HepG2 (cell line): ENCODE results near the gene CUEDC2. TPM values are rescaled to one million over a fixed set of nuclear protein-coding genes. Genes with fewer than 3 reads are reported as not detected.

ENCODE experiments used
- CENPT ChIP-seq: sonication (generic); formaldehyde crosslinking; IDR thresholded peaks from 2 replicates; pipeline ENCODE4 v1.8.0; 2022; ENCODE audit warnings: low read depth, mild to moderate bottlenecking, moderate library complexity, missing genetic modification reagents
- HMG20A ChIP-seq: IDR thresholded peaks from 2 replicates; pipeline ENCODE4 v1.6.1; 2016; ENCODE audit warnings: borderline replicate concordance
- HOXD1 ChIP-seq: sonication (generic); formaldehyde crosslinking; IDR thresholded peaks from 2 replicates; pipeline ENCODE4 v1.5.0; 2020; ENCODE audit warnings: missing genetic modification reagents
- IKZF5 ChIP-seq: IDR thresholded peaks from 2 replicates; pipeline ENCODE4 v1.6.1; 2018; ENCODE audit warnings: missing genetic modification reagents, mild to moderate bottlenecking, missing compliant biosample characterization
- KDM6A ChIP-seq: IDR thresholded peaks from 2 replicates; pipeline ENCODE4 v1.6.1; 2016; ENCODE audit warnings: low read depth
- MATR3 ChIP-seq: sonication (generic); formaldehyde crosslinking; IDR thresholded peaks from 2 replicates; pipeline ENCODE4 v1.4.0; 2020; ENCODE audit warnings: missing genetic modification reagents
- MED8 ChIP-seq: sonication (generic); formaldehyde crosslinking; IDR thresholded peaks from 2 replicates; pipeline ENCODE4 v1.8.1; 2023; ENCODE audit warnings: mild to moderate bottlenecking, missing genetic modification reagents; ENCODE audit not compliant: insufficient replicate concordance
- NFE2 ChIP-seq: sonication (generic); formaldehyde crosslinking; IDR thresholded peaks from 2 replicates; pipeline ENCODE4 v1.4.0; 2020; ENCODE audit warnings: missing genetic modification reagents
- RNF2 ChIP-seq: fragments of 450-650 bp; conservative IDR thresholded peaks from 2 replicates; pipeline ENCODE4 v1.6.1; 2016; ENCODE audit warnings: low read depth
- SCMH1 ChIP-seq: sonication (generic); formaldehyde crosslinking; IDR thresholded peaks from 2 replicates; pipeline ENCODE4 v1.9.0; 2021; ENCODE audit warnings: missing genetic modification reagents, mild to moderate bottlenecking, borderline replicate concordance
- SETDB1 ChIP-seq: sonication (generic); formaldehyde crosslinking; IDR thresholded peaks from 2 replicates; pipeline ENCODE4 v1.5.1; 2020; ENCODE audit warnings: missing genetic modification reagents, mild to moderate bottlenecking, borderline replicate concordance
- SP2 ChIP-seq: sonication (generic); formaldehyde crosslinking; IDR thresholded peaks from 2 replicates; pipeline ENCODE4 v1.5.1; 2020; ENCODE audit warnings: mild to moderate bottlenecking, missing genetic modification reagents
- TEAD2 ChIP-seq: sonication (generic); formaldehyde crosslinking; IDR thresholded peaks from 2 replicates; pipeline ENCODE4 v1.9.0; 2021; ENCODE audit warnings: missing genetic modification reagents
- ZBTB10 ChIP-seq: sonication (generic); formaldehyde crosslinking; IDR thresholded peaks from 2 replicates; pipeline ENCODE4 v1.4.0; 2020; ENCODE audit warnings: missing genetic modification reagents, borderline replicate concordance
- ZFP36L1 ChIP-seq: sonication (generic); formaldehyde crosslinking; IDR thresholded peaks from 2 replicates; pipeline ENCODE4 v1.8.0; 2022; ENCODE audit warnings: mild to moderate bottlenecking, missing genetic modification reagents, moderate library complexity
- ZKSCAN1 ChIP-seq: fragments of 150-350 bp; IDR thresholded peaks from 2 replicates; pipeline ENCODE4 v1.6.1; 2014; ENCODE audit warnings: low read length
- ZMYM3 ChIP-seq: sonication (generic); formaldehyde crosslinking; IDR thresholded peaks from 2 replicates; pipeline ENCODE4 v1.5.1; 2020; ENCODE audit warnings: mild to moderate bottlenecking, missing genetic modification reagents
- ZNF136 ChIP-seq: sonication (generic); formaldehyde crosslinking; IDR thresholded peaks from 2 replicates; pipeline ENCODE4 v1.8.1; 2022; ENCODE audit warnings: low read depth, mild to moderate bottlenecking, moderate library complexity, missing genetic modification reagents
- ZNF275 ChIP-seq: sonication (generic); formaldehyde crosslinking; IDR thresholded peaks from 2 replicates; pipeline ENCODE4 v1.8.0; 2022; ENCODE audit warnings: missing genetic modification reagents, mild to moderate bottlenecking, inconsistent platforms, borderline replicate concordance
- ZNF329 ChIP-seq: sonication (generic); formaldehyde crosslinking; IDR thresholded peaks from 2 replicates; pipeline ENCODE4 v1.9.0; 2021; ENCODE audit warnings: low read depth, mild to moderate bottlenecking, missing genetic modification reagents
- ZNF34 ChIP-seq: sonication (generic); formaldehyde crosslinking; IDR thresholded peaks from 2 replicates; pipeline ENCODE4 v1.4.0; 2020; ENCODE audit warnings: mild to moderate bottlenecking, missing genetic modification reagents, borderline replicate concordance
- ZNF549 ChIP-seq: sonication (generic); formaldehyde crosslinking; IDR thresholded peaks from 2 replicates; pipeline ENCODE4 v1.5.0; 2020; ENCODE audit warnings: missing genetic modification reagents
- ZNF709 ChIP-seq: sonication (generic); formaldehyde crosslinking; IDR thresholded peaks from 2 replicates; pipeline ENCODE4 v1.5.0; 2020; ENCODE audit warnings: mild to moderate bottlenecking, missing genetic modification reagents
- ZNF775 ChIP-seq: sonication (generic); formaldehyde crosslinking; IDR thresholded peaks from 2 replicates; pipeline ENCODE4 v1.4.0; 2020; ENCODE audit warnings: missing genetic modification reagents, mild to moderate bottlenecking, moderate library complexity, borderline replicate concordance
- ZNF790 ChIP-seq: sonication (generic); formaldehyde crosslinking; IDR thresholded peaks from 2 replicates; pipeline ENCODE4 v1.8.0; 2022; ENCODE audit warnings: missing genetic modification reagents, mild to moderate bottlenecking, borderline replicate concordance
- ZSCAN12 ChIP-seq: sonication (generic); formaldehyde crosslinking; IDR thresholded peaks from 2 replicates; pipeline ENCODE4 v1.9.0; 2021; ENCODE audit warnings: mild to moderate bottlenecking, missing genetic modification reagents
- ZSCAN9 ChIP-seq: IDR thresholded peaks from 2 replicates; pipeline ENCODE4 v1.6.1; 2016; ENCODE audit warnings: borderline replicate concordance
- polyA plus RNA-seq, 8 experiments: library from polyadenylated mRNA; depleted of rRNA in 3 of 8; stranded (reverse) in 7 of 8; unstranded in 1 of 8; fragments of >200 nt; fragmentation: Illumina TruSeq in 4 of 8; extraction: Trizol in 4 of 8; gene quantifications; 2 replicates each; pipeline versions ENCODE4 v1.2.1 to v1.2.3, GENCODE V29; 2011 to 2016; ENCODE audit warnings: low read depth in 4 of 8, missing spikeins in 1 of 8, mixed read lengths in 1 of 8; ENCODE audit not compliant: insufficient read depth in 1 of 8
- total RNA-seq, 5 experiments: library from RNA; depleted of rRNA; stranded (reverse); fragments of >200 nt; fragmentation: Illumina TruSeq; extraction: Trizol; gene quantifications; 2 replicates each; pipeline ENCODE4 v1.2.3, GENCODE V29; 2016; ENCODE audit warnings: low read depth in 1 of 5

The CUEDC2 gene
- total and polyA plus RNA-seq, 2 of the 13 experiments (the other 11 are each of a cell fraction or from before 2014, with no cell fraction given) = 13.1 to 18.4 TPM

GRCh38 chr10:102419269-102420180, 12.8 kb downstream of the CUEDC2 start (continued):
- TF ChIP-seq ZFP36L1 (CRISPR knock-in tag) = no peak
- TF ChIP-seq MED8 (CRISPR knock-in tag) = no peak
- no peak for TF ChIP-seq HMG20A (CRISPR knock-in tag)
- TF ChIP-seq ZNF549 (CRISPR knock-in tag) = no peak
- no peak for TF ChIP-seq ZKSCAN1
- peak; percentile 89; the same call in 1 of the 2 replicates for TF ChIP-seq ZSCAN9 (CRISPR knock-in tag)
- no peak for TF ChIP-seq ZNF329 (CRISPR knock-in tag)
- TF ChIP-seq CENPT (CRISPR knock-in tag) = no peak
- TF ChIP-seq HOXD1 (CRISPR knock-in tag) = peak; percentile 84
- TF ChIP-seq ZNF34 (CRISPR knock-in tag) = no peak
- TF ChIP-seq NFE2 (CRISPR knock-in tag) = no peak
- peak; percentile 65; the same call in 1 of the 2 replicates for TF ChIP-seq ZNF275
- TF ChIP-seq ZBTB10 (CRISPR knock-in tag) = no peak; the same call in 1 of the 2 replicates
- no peak for TF ChIP-seq SP2 (CRISPR knock-in tag)
- peak; percentile 57; the same call in 1 of the 2 replicates for TF ChIP-seq ZMYM3 (CRISPR knock-in tag)
- no peak for TF ChIP-seq RNF2
- TF ChIP-seq ZNF709 = no peak; the same call in 1 of the 2 replicates
- 0 out of 2 replicates have a peak, but pooled peaks have one; percentile 59 for TF ChIP-seq TEAD2 (CRISPR knock-in tag)
- peak; percentile 89; the same call in 1 of the 2 replicates for TF ChIP-seq ZSCAN12
- no peak; the same call in 1 of the 2 replicates for TF ChIP-seq IKZF5 (CRISPR knock-in tag)
- TF ChIP-seq ZNF136 (CRISPR knock-in tag) = no peak
- no peak for TF ChIP-seq ZNF790 (CRISPR knock-in tag)
- no peak for TF ChIP-seq SETDB1
- no peak for TF ChIP-seq MATR3
- TF ChIP-seq ZNF775 = no peak
- no peak for TF ChIP-seq KDM6A (CRISPR knock-in tag)
- TF ChIP-seq SCMH1 (CRISPR knock-in tag) = no peak
